GM10847 (cell line): ENCODE results near the gene ADNP.

Experiments
- POLR2A ChIP-seq: IDR thresholded peaks from 2 replicates; pipeline ENCODE4 v1.6.1; 2011; ENCODE audit not compliant: insufficient read length; ENCODE audit errors: extremely low read depth

The ADNP gene

GRCh38 chr20:50872560-50873425 is 58.4 kb downstream of the ADNP start:
- no peak for TF ChIP-seq POLR2A

- TF ChIP-seq POLR2A = no peak
Observed at GRCh38 chr20:50870561-50871161, 60.6 kb downstream of the ADNP start.

GRCh38 chr20:50868509-50869495 is 62.4 kb downstream of the ADNP start:
- TF ChIP-seq POLR2A = no peak

- TF ChIP-seq POLR2A = no peak
Observed at GRCh38 chr20:50867805-50868204, 63.4 kb downstream of the ADNP start.

GRCh38 chr20:50866831-50867230 is 64.4 kb downstream of the ADNP start:
- TF ChIP-seq POLR2A = no peak

GRCh38 chr20:50866036-50866685 is 65.1 kb downstream of the ADNP start:
- no peak for TF ChIP-seq POLR2A

- TF ChIP-seq POLR2A = no peak
Observed at GRCh38 chr20:50865591-50865990, 65.6 kb downstream of the ADNP start.

- TF ChIP-seq POLR2A = no peak
Observed at GRCh38 chr20:50865114-50865513, 66.1 kb downstream of the ADNP start.

- no peak for TF ChIP-seq POLR2A
Observed at GRCh38 chr20:50862546-50862945, 68.7 kb downstream of the ADNP start.

- TF ChIP-seq POLR2A = no peak
Observed at GRCh38 chr20:50861012-50861411, 70.2 kb downstream of the ADNP start.

- TF ChIP-seq POLR2A = no peak
Observed at GRCh38 chr20:50859161-50859560, 72.1 kb downstream of the ADNP start.

GRCh38 chr20:50858525-50858924 is 72.7 kb downstream of the ADNP start:
- no peak for TF ChIP-seq POLR2A

- TF ChIP-seq POLR2A = no peak
Observed at GRCh38 chr20:50857348-50857747, 73.9 kb downstream of the ADNP start.

- TF ChIP-seq POLR2A = no peak
Observed at GRCh38 chr20:50856475-50857041, 74.7 kb downstream of the ADNP start.
